AG20443 (cell line): Measurements from ENCODE around the gene CHN1.

Experiments
- DNase-seq: peaks from one replicate; pipeline ENCODE4 v3.0.0; 2012; ENCODE audit warnings: low spot score, mixed read lengths

CHN1 gene

GRCh38 chr2:174870787-174871186 lies 134.4 kb downstream of the CHN1 start:
- DNase-seq, result no peak

GRCh38 chr2:174868878-174869277 lies 136.3 kb downstream of the CHN1 start:
- DNase-seq, result no peak

DNA sequence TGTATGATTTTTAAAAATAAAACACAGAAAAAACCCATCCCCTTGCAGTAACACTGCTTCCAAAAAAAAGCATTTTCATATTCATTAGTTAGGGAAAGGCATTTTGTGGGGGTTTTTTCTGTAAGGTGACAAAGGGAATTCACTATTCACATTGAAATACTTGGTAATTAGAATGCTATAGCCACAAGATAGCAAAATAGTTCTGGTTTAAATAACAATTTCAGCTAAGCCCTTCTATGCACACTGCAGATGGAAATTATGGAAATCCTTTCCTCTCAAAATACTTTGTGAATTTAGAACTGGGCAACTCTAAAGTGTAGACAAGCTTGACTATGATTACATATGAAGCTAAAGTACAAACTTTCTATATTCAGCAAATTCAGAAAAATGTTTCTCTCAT lies 138.8 kb downstream of the CHN1 start:
- no peak for DNase-seq

DNA sequence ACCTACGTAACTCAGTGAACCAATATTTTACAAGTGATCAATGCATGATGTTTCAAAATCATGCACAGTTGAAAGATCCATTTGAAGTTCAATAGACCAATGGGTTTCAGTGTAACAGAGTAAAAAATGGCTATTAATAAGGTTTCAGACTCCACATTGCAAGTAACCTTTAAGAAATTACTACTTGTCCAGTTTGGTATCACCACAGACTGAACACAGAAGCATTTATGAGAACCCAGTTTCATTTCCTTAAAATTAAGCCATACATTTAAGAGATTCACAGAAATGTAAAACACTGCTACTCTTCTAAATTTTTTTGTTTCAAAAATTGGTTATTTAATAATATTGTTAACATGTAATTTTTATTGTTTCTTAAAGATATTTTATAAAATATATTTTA lies 142.0 kb downstream of the CHN1 start:
- no peak for DNase-seq

- DNase-seq, result no peak
Observed at GRCh38 chr2:174859563-174860169, 145.5 kb downstream of the CHN1 start.

GRCh38 chr2:174858745-174859144 lies 146.4 kb downstream of the CHN1 start:
- no peak for DNase-seq

GRCh38 chr2:174856447-174856846 lies 148.7 kb downstream of the CHN1 start:
- DNase-seq, result no peak

DNA sequence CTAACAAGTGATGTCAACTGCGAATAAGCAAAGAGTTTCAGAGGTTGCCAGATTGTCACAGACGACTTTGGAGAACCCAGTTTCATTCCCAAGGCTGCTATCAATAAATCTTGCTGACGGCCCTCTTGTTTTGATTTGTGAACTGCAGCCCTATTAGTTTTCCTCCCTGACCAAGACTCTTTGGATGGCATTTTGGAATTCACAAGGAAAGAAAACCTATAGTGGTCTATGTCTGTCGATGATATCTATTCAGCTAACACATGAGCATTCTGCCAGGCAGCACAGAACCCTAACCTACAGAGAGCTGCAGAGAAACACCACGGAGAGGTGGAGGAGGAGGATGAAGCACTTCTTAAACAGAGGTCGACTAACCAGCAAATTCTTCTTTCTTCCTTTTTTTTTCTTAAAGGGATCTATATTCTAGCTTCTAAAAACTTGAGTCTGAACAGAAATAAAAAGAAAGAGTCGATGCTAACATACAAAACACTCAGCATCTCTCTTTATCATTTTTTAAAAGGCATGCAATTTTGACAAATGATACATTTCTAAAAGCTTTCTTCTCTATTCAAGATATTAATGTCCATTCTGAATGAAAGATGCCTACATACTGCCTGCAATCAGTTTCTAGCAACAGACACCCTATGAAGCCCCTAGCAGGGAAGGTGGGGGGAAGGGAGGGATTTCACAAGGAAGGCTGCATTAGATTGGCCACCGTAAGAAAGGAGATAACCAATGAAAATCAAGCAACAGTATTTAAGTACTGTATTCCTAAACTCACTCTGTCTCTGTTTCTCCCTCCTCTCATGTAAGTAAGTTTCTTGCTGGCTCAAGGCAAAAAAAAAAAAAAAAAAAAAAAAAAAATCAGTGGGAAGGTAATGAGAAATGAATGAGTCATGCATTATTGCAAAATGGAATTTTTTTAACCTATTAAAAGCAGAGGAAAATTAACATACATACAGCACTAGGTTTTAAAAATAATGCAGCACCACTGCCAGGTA lies 157.9 kb downstream of the CHN1 start:
- peak; percentile 70 for DNase-seq

DNA sequence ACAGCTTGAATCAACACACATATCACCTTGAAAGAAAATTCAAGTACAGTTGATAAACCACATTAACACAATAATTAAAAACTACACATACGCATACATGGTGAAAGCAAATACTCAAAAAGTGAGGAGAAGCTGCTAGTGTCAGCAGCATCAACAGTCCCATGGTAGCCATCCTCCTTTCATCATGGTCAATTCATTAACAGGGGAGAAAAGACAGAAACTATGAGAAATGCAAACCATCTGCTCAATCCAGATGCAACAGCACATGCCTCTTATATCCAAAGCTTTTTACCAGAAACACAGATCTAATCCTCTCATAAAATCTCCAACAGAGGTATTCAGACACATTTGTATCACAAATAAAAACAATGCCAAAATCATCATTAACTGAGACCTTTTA lies 159.0 kb downstream of the CHN1 start:
- DNase-seq, result peak; percentile 15

- DNase-seq, result no peak
Observed at GRCh38 chr2:174844295-174844708, 160.9 kb downstream of the CHN1 start.

DNA sequence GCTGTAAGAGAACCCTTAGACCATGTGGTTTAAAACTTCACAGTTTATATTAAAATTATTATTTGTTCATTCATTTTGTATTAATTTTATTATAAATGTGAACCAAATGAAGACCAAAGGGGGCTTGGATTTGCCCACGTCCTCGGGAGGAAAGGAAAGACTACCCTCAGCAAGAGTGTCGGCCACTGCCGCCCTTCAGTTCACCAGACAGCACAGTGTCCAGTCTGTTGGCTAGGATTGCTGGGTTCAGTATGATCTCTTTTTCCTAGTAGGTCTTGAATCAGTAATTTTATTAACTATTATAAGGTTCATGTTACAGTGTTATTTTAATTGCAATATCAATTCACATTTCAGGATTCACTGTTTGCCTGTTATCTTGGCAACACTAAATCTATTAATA lies 162.7 kb downstream of the CHN1 start:
- DNase-seq, result no peak

DNA sequence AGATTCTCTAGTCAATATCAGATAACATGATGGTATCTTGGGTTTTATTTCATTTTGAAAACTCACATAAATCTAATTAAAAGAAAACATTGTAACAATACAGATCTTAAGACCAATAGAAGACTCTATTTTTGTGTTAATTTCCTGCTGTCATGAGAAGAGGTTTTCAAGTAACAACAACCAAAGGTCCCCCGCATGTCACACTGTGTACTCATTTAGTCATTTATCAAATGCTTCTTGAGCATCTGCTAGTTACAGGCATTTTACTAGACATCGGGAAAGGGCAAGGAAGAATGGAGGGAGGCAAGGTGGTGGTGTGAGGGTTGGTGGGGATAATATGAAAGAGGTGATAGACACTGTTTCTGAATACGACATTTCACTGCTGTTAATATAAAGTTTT lies 163.2 kb downstream of the CHN1 start:
- no peak for DNase-seq

DNA sequence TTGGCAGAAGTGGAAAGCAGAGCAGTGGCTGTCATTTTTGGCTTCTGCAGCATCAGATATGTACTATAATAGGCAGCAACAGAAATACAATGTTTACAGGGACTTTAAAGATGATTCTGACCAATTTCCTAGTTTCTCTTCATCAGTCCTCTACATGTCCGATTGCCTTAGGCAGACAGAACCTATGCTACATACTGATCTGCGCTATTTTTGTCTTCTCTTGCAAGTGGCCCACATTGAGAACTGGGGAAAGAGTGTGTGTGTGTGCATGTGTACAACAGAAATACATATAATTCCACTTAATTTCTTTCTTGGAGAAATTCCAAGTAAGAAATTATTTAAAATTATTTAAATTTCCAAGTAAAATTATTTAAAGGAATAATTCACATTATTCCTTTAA lies 163.8 kb downstream of the CHN1 start:
- no peak for DNase-seq

- DNase-seq, result peak; percentile 46
Observed at GRCh38 chr2:174840436-174840835, 164.7 kb downstream of the CHN1 start.

GRCh38 chr2:174839662-174840061 lies 165.5 kb downstream of the CHN1 start:
- no peak for DNase-seq

- no peak for DNase-seq
Observed at GRCh38 chr2:174836995-174837390, 168.2 kb downstream of the CHN1 start.

- peak; percentile 78 for DNase-seq
Observed at GRCh38 chr2:174836377-174836994, 168.7 kb downstream of the CHN1 start.

GRCh38 chr2:174835797-174836255 lies 169.4 kb downstream of the CHN1 start:
- DNase-seq, result peak; percentile 60

GRCh38 chr2:174833737-174834136 lies 171.4 kb downstream of the CHN1 start:
- DNase-seq, result no peak

DNA sequence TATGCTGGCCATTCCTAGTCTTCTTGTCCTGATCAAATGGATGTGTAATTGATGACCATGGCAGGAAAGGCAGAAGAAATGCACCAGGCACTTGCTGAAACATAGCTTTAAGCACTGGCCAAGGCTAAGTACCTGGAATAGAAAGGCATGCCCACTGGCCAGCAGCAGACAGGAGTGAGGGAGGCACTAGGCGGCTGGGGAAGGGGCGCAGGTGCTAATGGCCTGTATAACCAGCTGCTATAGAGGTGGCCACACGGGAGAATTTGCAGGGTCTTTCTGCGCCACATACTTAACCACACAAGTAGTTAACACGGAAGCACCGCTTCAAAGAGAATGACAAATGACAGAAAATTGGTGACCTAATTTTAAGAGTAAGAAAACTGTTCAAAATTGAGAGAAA lies 174.6 kb downstream of the CHN1 start:
- DNase-seq, result no peak

DNA sequence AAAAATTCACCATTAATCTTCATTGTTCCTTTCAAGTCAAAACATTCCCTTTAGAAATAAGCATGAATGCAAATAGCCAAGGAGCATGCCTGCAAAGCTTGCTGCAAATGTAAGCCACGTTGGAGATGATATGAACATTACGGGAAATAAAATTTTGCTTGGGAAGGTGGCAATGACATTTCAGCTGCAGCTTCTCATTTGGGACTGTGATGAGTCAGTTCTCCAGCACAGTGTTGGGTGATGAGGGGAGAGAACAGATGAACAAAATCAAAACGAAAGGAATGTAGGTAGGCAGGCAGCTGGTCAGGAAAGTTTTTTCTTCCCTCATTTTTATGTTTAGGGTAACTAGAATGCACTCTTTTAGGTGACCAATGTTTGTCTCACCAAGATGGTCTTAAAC lies 175.6 kb downstream of the CHN1 start:
- DNase-seq, result no peak
